Effector memory CD8-positive, alpha-beta T cell (primary cell): Measurements from ENCODE around the gene DENND1C.
A peak's percentile ranks its signal among the peaks of the same experiment; 100 is the strongest.

ENCODE experiments used
- ATAC-seq: fragments of 150-1000 bp; cut with Tn5 transposase; replicated peaks from 2 replicates; pipeline ENCODE4 v1.10.0; 2021; ENCODE audit warnings: mild to moderate bottlenecking, moderate library complexity
- DNase-seq, 3 experiments: peaks; one replicate each; pipeline ENCODE4 v3.0.0; 2021
- H3K27ac Mint-ChIP-seq, 2 donors: one replicate each; pipeline ENCODE4 v1.8.0; 2022; ENCODE audit warnings: mild to moderate bottlenecking in 2 of 2, mixed read lengths in 2 of 2, moderate library complexity in 2 of 2
- H3K27me3 Mint-ChIP-seq, 2 donors: one replicate each; pipeline ENCODE4 v1.8.0; 2022; ENCODE audit warnings: mixed read lengths in 2 of 2
- H3K36me3 Mint-ChIP-seq: one replicate; pipeline ENCODE4 v1.8.0; 2022; ENCODE audit warnings: mild to moderate bottlenecking, moderate library complexity, mixed read lengths; ENCODE audit not compliant: insufficient read depth
- H3K4me1 Mint-ChIP-seq, 2 donors: one replicate each; pipeline ENCODE4 v1.8.0; 2022; ENCODE audit warnings: low read depth in 2 of 2, mixed read lengths in 2 of 2
- H3K4me3 Mint-ChIP-seq, 2 donors: one replicate each; pipeline ENCODE4 v1.8.0; 2022; ENCODE audit warnings: mild to moderate bottlenecking in 2 of 2, mixed read lengths in 2 of 2, moderate library complexity in 2 of 2
- H3K9me3 Mint-ChIP-seq, 2 donors: one replicate each; pipeline ENCODE4 v1.8.0; 2022; ENCODE audit warnings: mixed read lengths in 2 of 2
- total RNA-seq, 9 experiments: gene quantifications; one replicate each; lab custom pipeline; 2026; lab: John Stamatoyannopoulos, UW

Gene DENND1C
- total RNA-seq = 40.0 to 161 (median 69.3) reads per million in 9 experiments

GRCh38 chr19:6481541-6482342, at the start of gene DENND1C:
Gene DENND1C, minus strand, starts transcription at chr19:6481787. Its CDS starts 92 bp downstream, at chr19:6481695.
- ATAC-seq (peak; percentile 87), DNase-seq (peak; percentile 52 to 62 (median 55))
- H3K27ac Mint-ChIP-seq = peak within 1 kb of the TSS; percentile 99 to 100
- H3K27me3 Mint-ChIP-seq = no peaks in the 10 kb centered on the region
- H3K36me3 Mint-ChIP-seq = peaks cover 22% of the 10 kb centered on the region
- no peaks in the 10 kb centered on the region for H3K9me3 Mint-ChIP-seq
- H3K4me1 Mint-ChIP-seq = peaks cover 34 to 47% of the 10 kb centered on the region in 2 donors
- H3K4me3 Mint-ChIP-seq = peak within 1 kb of the TSS; percentile 85 to 88

- peaks cover 9 to 15% of the 10 kb centered on the region in 2 donors for H3K27me3 Mint-ChIP-seq
- peak; percentile 71 to 82 (median 77) for DNase-seq
- ATAC-seq = peak; percentile 76
- no peaks in the 10 kb centered on the region for H3K9me3 Mint-ChIP-seq
- H3K4me3 Mint-ChIP-seq = peak within 1 kb of the TSS; percentile 78 to 82
- peak within 1 kb of the TSS; percentile 10 to 83 for H3K27ac Mint-ChIP-seq
- peaks cover 23 to 51% of the 10 kb centered on the region in 2 donors for H3K4me1 Mint-ChIP-seq
- peaks cover 21% of the 10 kb centered on the region for H3K36me3 Mint-ChIP-seq
Observed at GRCh38 chr19:6530386-6531162, 49.0 kb upstream of the DENND1C start, which contains the start of gene TNFSF9. Gene TNFSF9, plus strand, starts transcription at chr19:6531026. Its CDS starts 11 bp downstream, at chr19:6531037.

- H3K9me3 Mint-ChIP-seq = no peaks in the 10 kb centered on the region
- H3K4me1 Mint-ChIP-seq = peaks cover 22 to 48% of the 10 kb centered on the region in 2 donors
- H3K36me3 Mint-ChIP-seq = peaks cover 18% of the 10 kb centered on the region
- ATAC-seq = no peak
- DNase-seq = no peak
- H3K4me3 Mint-ChIP-seq = peak overlapping the region; percentile 78 to 82
- H3K27ac Mint-ChIP-seq = peak overlapping the region; percentile 10 to 83
- peaks cover 9 to 15% of the 10 kb centered on the region in 2 donors for H3K27me3 Mint-ChIP-seq
Observed at GRCh38 chr19:6529937-6530385, 48.4 kb upstream of the DENND1C start.

- Mint-ChIP-seq H3K27me3 (peaks cover 9 to 15% of the 10 kb centered on the region in 2 donors), H3K9me3 (no peaks in the 10 kb centered on the region), H3K27ac (peak overlapping the region in 1 of 2 donors; percentile 74), H3K4me1 (peaks cover 22 to 48% of the 10 kb centered on the region in 2 donors), H3K36me3 (peaks cover 18% of the 10 kb centered on the region), H3K4me3 (peak overlapping the region in 1 of 2 donors; percentile 82)
- DNase-seq (no peak), ATAC-seq (no peak)
Observed at GRCh38 chr19:6529351-6529750, 47.8 kb upstream of the DENND1C start.

GRCh38 chr19:6528544-6529121, 47.0 kb upstream of the DENND1C start:
- DNase-seq = no peak
- H3K27me3 Mint-ChIP-seq = peaks cover 9 to 15% of the 10 kb centered on the region in 2 donors
- peaks cover 22 to 42% of the 10 kb centered on the region in 2 donors for H3K4me1 Mint-ChIP-seq
- no peak for ATAC-seq
- peaks cover 18% of the 10 kb centered on the region for H3K36me3 Mint-ChIP-seq
- H3K9me3 Mint-ChIP-seq = no peaks in the 10 kb centered on the region
- H3K4me3 Mint-ChIP-seq = peak overlapping the region in 1 of 2 donors; percentile 7
- peak overlapping the region in 1 of 2 donors; percentile 78 for H3K27ac Mint-ChIP-seq

- peaks cover 18% of the 10 kb centered on the region for H3K36me3 Mint-ChIP-seq
- no peaks in the 10 kb centered on the region for H3K9me3 Mint-ChIP-seq
- H3K27ac Mint-ChIP-seq = peak overlapping the region; percentile 5 to 78
- H3K27me3 Mint-ChIP-seq = peaks cover 9 to 15% of the 10 kb centered on the region in 2 donors
- H3K4me3 Mint-ChIP-seq = peak overlapping the region in 1 of 2 donors; percentile 7
- H3K4me1 Mint-ChIP-seq = peaks cover 22 to 41% of the 10 kb centered on the region in 2 donors
- no peak for DNase-seq
- peak; percentile 24 for ATAC-seq
Observed at GRCh38 chr19:6527893-6528543, 46.4 kb upstream of the DENND1C start.

GRCh38 chr19:6524311-6524710, 42.7 kb upstream of the DENND1C start:
- H3K4me3 Mint-ChIP-seq = no peak overlapping the region

GRCh38 chr19:6522712-6523111, 41.1 kb upstream of the DENND1C start:
- DNase-seq (no peak), ATAC-seq (no peak)
- Mint-ChIP-seq H3K27ac (peak overlapping the region; percentile 85 to 97), H3K4me1 (peaks cover 21 to 24% of the 10 kb centered on the region in 2 donors), H3K9me3 (no peaks in the 10 kb centered on the region), H3K4me3 (peak overlapping the region; percentile 60 to 62), H3K27me3 (no peaks in the 10 kb centered on the region), H3K36me3 (peaks cover 7% of the 10 kb centered on the region)

More at GRCh38 chr19:6524311-6524710, 42.7 kb upstream of the DENND1C start:
- H3K9me3 Mint-ChIP-seq = no peaks in the 10 kb centered on the region
- peaks cover 7% of the 10 kb centered on the region for H3K36me3 Mint-ChIP-seq
- peaks cover 12 to 19% of the 10 kb centered on the region in 2 donors for H3K4me1 Mint-ChIP-seq
- no peak for ATAC-seq
- no peak for DNase-seq
- H3K27ac Mint-ChIP-seq = peak overlapping the region in 1 of 2 donors; percentile 97
- H3K27me3 Mint-ChIP-seq = no peaks in the 10 kb centered on the region

- Mint-ChIP-seq H3K36me3 (peaks cover 10% of the 10 kb centered on the region), H3K4me3 (peak overlapping the region; percentile 60 to 62), H3K27me3 (no peaks in the 10 kb centered on the region), H3K9me3 (no peaks in the 10 kb centered on the region), H3K4me1 (peaks cover 27 to 30% of the 10 kb centered on the region in 2 donors), H3K27ac (peak overlapping the region; percentile 85 to 97)
- peak; percentile 95 for ATAC-seq
- DNase-seq = peak; percentile 74 to 85 (median 74)
Observed at GRCh38 chr19:6521718-6522646, 40.4 kb upstream of the DENND1C start.

- DNase-seq = no peak
- peaks cover 10% of the 10 kb centered on the region for H3K36me3 Mint-ChIP-seq
- no peak for ATAC-seq
- H3K27ac Mint-ChIP-seq = peak overlapping the region in 1 of 2 donors; percentile 85
- peak overlapping the region in 1 of 2 donors; percentile 15 for H3K4me3 Mint-ChIP-seq
- no peaks in the 10 kb centered on the region for H3K27me3 Mint-ChIP-seq
- no peaks in the 10 kb centered on the region for H3K9me3 Mint-ChIP-seq
- H3K4me1 Mint-ChIP-seq = peaks cover 42 to 45% of the 10 kb centered on the region in 2 donors
Observed at GRCh38 chr19:6519289-6519688, 37.7 kb upstream of the DENND1C start.

GRCh38 chr19:6518145-6518911, 36.7 kb upstream of the DENND1C start:
- ATAC-seq = no peak
- Mint-ChIP-seq H3K4me3 (peak overlapping the region; percentile 81 to 92), H3K27ac (peak overlapping the region; percentile 82 to 85), H3K36me3 (peaks cover 10% of the 10 kb centered on the region), H3K27me3 (no peaks in the 10 kb centered on the region), H3K9me3 (no peaks in the 10 kb centered on the region), H3K4me1 (peaks cover 42 to 45% of the 10 kb centered on the region in 2 donors)
- DNase-seq = no peak
